ENCODE measurements around the gene ZNF516.

Gene ZNF516

GRCh38 chr18:76361219-76361618 lies 133.8 kb downstream of the ZNF516 start:
- DNase-seq (ENCODE audit: low spot score) = no peak

GRCh38 chr18:76359909-76360308 lies 135.1 kb downstream of the ZNF516 start:
- no peak for DNase-seq (ENCODE audit: low spot score)

GRCh38 chr18:76358774-76359173 lies 136.3 kb downstream of the ZNF516 start:
- DNase-seq (ENCODE audit: low spot score) = no peak

GRCh38 chr18:76357585-76358260 lies 137.3 kb downstream of the ZNF516 start:
- DNase-seq (ENCODE audit: low spot score) = no peak

GRCh38 chr18:76357174-76357573 lies 137.9 kb downstream of the ZNF516 start:
- DNase-seq (ENCODE audit: low spot score) = no peak

GRCh38 chr18:76356666-76357065 lies 138.4 kb downstream of the ZNF516 start:
- no peak for DNase-seq (ENCODE audit: low spot score)

- DNase-seq (ENCODE audit: low spot score) = peak; percentile 35
Observed at GRCh38 chr18:76354348-76354747, 140.7 kb downstream of the ZNF516 start.

- no peak for DNase-seq (ENCODE audit: low spot score)
Observed at GRCh38 chr18:76353500-76353899, 141.5 kb downstream of the ZNF516 start.

- DNase-seq (ENCODE audit: low spot score) = no peak
Observed at GRCh38 chr18:76353046-76353445, 142.0 kb downstream of the ZNF516 start.

- no peak for DNase-seq (ENCODE audit: low spot score)
Observed at GRCh38 chr18:76351961-76352581, 143.0 kb downstream of the ZNF516 start.

GRCh38 chr18:76350134-76351025 lies 144.7 kb downstream of the ZNF516 start:
- no peak for DNase-seq (ENCODE audit: low spot score)

GRCh38 chr18:76349067-76349715 lies 145.9 kb downstream of the ZNF516 start:
- peak; percentile 56 for DNase-seq (ENCODE audit: low spot score)

GRCh38 chr18:76348267-76349066 lies 146.6 kb downstream of the ZNF516 start:
- DNase-seq (ENCODE audit: low spot score) = no peak

- DNase-seq (ENCODE audit: low spot score) = no peak
Observed at GRCh38 chr18:76347341-76347740, 147.7 kb downstream of the ZNF516 start.

- DNase-seq (ENCODE audit: low spot score) = no peak
Observed at GRCh38 chr18:76346490-76347130, 148.4 kb downstream of the ZNF516 start.

GRCh38 chr18:76345901-76346300 lies 149.1 kb downstream of the ZNF516 start:
- no peak for DNase-seq (ENCODE audit: low spot score)

GRCh38 chr18:76343938-76344569 lies 151.0 kb downstream of the ZNF516 start:
- DNase-seq (ENCODE audit: low spot score) = no peak

GRCh38 chr18:76340410-76340809 lies 154.6 kb downstream of the ZNF516 start:
- no peak for DNase-seq (ENCODE audit: low spot score)

GRCh38 chr18:76339246-76339620 lies 155.8 kb downstream of the ZNF516 start:
- DNase-seq (ENCODE audit: low spot score) = no peak

GRCh38 chr18:76338619-76339245 lies 156.3 kb downstream of the ZNF516 start:
- DNase-seq (ENCODE audit: low spot score) = no peak
